RPMI7951 (cell line): Measurements from ENCODE around the gene BRD7. TPM values are rescaled to one million over a fixed set of nuclear protein-coding genes. Genes with fewer than 3 reads are reported as not detected.
"Not testable (repeated sequence)": the region's sequence is repeated elsewhere in the genome, so short reads cannot be mapped to it uniquely, and the experiment has no call there.

Experiments
- DNase-seq: peaks from one replicate; pipeline ENCODE4 v3.0.0-alpha.2; 2012; ENCODE audit warnings: low read depth
- total RNA-seq: library from RNA; depleted of rRNA; stranded (reverse); fragments of >200 nt; shearing (Covaris generic); gene quantifications from 2 replicates; pipeline ENCODE4 v1.2.3, GENCODE V29; 2014

Gene BRD7
- total RNA-seq, 1 experiment from 2014 or later: 64.5 TPM

GRCh38 chr16:50359626-50360025 is 9.2 kb downstream of the BRD7 start:
- no peak for DNase-seq

DNA sequence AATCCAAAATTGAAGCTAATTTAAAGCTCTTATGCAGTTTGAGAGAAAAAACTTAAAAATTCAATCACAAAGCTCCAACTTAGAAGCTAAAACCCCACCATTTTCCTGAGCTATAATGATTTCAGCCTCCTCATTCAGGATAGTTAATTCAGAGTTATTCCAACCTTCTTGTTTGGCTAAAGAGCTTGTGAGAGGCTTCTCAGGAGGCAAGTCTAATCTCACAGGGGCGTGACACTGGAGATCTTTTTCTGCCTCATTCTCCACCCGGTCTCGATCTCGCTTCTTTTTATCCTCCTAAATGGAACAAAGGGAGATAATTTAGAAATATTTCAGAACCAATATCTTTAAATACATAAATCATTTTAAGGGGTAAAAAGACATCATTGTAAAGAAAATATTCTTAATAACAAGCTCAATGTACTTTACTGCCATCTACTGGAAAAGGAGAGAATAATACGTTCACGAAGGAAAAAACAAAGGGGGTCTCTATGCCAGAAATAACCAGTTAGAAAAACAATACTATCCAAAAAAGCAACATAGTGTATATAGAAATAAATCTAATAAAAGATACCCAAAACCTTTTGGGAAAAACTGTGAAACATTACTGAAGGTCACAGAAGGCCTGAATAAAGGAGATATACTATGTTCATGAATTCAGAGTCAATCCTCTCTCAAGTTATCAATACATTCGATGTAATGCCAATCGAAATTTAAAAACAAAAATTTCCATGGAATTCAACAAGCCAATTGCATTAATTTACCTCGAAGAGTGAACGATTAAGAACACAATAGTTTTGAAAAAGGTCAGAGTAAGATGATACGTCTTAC is 13.9 kb downstream of the BRD7 start:
- peak; percentile 15 for DNase-seq

DNA sequence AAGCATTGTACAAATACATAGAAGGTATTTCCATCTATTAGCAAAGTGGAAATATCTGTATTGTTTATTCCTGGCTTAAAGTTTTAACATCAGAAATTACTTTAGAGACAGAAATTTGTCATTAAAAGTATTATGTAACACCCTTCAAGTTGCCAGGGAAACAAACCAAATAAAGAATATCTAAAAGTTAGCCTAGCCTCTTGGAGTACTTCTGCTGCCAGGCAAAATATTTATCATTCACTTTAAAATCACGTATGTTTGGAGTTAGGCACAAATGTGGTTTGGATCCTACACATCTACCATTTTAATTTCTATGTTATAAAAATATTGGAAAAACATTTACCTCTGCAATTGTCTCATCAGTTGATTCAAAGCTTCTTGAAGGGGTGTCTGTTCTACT is 14.7 kb downstream of the BRD7 start:
- no peak for DNase-seq

GRCh38 chr16:50351952-50352351 is 16.8 kb downstream of the BRD7 start:
- no peak for DNase-seq

GRCh38 chr16:50351116-50351515 is 17.7 kb downstream of the BRD7 start:
- DNase-seq: no peak

DNA sequence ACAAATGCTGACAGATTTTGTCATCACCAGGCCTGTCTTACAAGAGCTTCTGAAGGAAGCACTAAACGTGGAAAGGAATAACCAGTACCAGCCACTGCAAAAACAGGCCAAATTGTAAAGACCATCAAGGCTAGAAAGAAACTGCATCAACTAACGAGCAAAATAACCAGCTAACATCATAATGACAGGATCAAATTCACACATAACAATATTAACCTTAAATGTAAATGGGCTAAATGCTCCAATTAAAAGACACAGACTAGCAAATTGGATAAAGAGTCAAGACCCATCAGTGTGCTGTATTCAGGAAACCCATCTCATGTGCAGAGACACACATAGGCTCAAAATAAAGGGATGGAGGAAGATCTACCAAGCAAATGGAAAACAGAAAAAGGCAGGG is 23.6 kb downstream of the BRD7 start:
- DNase-seq: not testable (repeated sequence)

DNA sequence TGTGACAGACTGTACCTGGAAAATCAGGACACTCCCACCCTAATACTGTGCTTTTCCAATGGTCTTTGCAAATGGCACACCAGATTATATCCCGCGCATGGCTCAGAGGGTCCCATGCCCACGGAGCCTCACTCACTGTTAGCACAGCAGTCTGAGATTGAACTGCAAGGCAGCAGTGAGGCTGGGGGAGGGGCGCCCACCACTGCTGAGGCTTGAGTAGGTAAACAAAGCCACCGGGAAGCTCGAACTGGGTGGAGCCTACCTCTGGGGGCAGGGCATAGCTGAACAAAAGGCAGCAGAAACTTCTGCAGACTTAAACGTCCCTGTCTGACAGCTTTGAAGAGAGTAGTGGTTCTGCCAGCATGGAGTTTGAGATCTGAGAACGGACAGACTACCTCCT is 25.2 kb downstream of the BRD7 start:
- DNase-seq: not testable (repeated sequence)

GRCh38 chr16:50340578-50340977 is 28.2 kb downstream of the BRD7 start:
- no peak for DNase-seq

- DNase-seq: no peak
These were observed 30.2 kb downstream of the BRD7 start for GRCh38 chr16:50338371-50339231.

GRCh38 chr16:50336884-50337283 is 31.9 kb downstream of the BRD7 start:
- DNase-seq: no peak

DNA sequence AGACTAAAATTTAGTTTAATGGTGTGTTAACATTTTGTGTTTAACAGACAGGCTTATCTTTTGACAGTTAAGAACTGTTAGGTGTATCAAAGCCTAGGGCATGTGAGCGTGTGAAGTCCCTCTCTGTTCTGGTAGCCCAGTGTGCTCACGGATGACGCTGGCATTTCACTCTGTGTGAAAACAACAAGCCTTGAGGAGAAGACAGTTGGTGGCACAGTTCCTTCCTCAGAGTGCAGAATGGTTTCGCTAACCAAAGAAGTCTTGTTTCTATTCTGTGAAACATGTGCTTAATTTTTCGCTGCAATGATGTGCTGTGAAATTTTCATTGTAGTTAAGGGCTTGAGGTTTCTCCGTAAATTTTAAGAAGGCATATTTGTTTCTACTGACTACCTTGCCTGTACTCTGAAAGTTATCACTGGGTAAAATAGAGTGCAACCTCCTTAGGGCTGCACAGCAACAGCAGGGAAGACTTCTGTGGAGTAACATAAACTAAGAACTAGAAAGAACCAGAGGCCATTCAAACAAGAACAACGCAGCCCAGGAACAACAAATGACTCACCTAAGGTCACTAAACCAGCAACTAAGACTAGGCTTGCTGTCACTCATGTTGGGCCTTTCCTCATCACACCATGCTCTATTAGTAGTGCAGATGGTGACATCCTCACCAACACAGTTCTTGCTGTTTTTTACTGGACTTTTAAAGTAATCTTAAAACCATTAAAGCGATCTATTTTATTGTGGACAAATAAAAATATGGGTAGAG is 33.4 kb downstream of the BRD7 start:
- DNase-seq: no peak

- no peak for DNase-seq
These were observed 34.4 kb downstream of the BRD7 start for GRCh38 chr16:50334106-50334975.

GRCh38 chr16:50332599-50332998 is 36.2 kb downstream of the BRD7 start:
- no peak for DNase-seq

DNA sequence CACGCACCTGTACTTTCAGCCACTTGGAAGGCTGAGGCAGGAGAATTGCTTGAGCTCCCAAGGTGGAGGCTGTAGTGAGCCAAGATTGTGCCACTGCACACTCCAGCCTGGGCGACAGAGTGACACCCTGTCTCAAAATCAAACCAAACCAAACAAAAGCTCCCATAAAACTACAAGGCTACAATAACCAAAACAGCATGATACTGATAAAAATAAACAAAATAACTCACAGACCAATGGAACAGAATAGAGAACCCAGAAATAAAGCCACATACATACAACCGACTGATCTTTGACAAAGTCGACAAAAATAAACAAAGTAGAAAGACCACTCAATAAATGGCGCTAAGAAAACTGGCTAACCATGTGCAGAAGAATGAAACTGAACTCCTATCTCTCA is 37.2 kb downstream of the BRD7 start:
- DNase-seq: no peak

GRCh38 chr16:50329446-50330189 is 39.2 kb downstream of the BRD7 start:
- no peak for DNase-seq

GRCh38 chr16:50326835-50327465 is 41.8 kb downstream of the BRD7 start:
- no peak for DNase-seq

GRCh38 chr16:50326264-50326663 is 42.5 kb downstream of the BRD7 start:
- no peak for DNase-seq

DNA sequence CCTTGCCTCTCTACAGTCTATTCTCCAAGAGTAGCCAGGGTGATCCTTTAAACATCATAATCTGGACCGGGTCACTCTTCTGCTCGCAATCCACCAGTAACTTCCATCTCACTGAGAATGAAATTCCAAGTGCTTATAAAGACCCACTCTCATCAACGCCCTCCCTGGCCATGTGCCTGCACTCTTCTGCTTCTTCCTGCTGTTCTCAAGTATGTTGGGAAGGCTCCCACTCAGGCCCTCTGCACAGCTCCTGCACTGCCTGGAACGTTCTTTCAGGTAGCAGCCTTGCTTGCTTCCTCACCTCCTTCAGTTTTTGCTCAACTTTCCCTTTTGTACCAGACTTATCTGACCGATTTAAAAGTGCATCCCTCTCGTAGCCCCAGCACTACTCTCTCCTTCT is 44.4 kb downstream of the BRD7 start:
- DNase-seq: no peak

- peak; percentile 55 for DNase-seq
These were observed 45.3 kb downstream of the BRD7 start for GRCh38 chr16:50323335-50324011.
